Esophagus muscularis mucosa (tissue), 3 donors: ENCODE results near the gene AOX1.

Experiments used
- POLR2A ChIP-seq: fragments of 450-650 bp; IDR thresholded peaks from one replicate; pipeline ENCODE4 v1.6.1; 2017; ENCODE audit warnings: antibody characterized with exemption, moderate library complexity, mild to moderate bottlenecking, low read depth
- TF ChIP-seq, protein P1 (sequence below), 3 experiments: fragments of 200-600 bp in 2 of 3; fragments of 450-650 bp in 1 of 3; sonication (generic) in 2 of 3; IDR thresholded peaks; one replicate each; pipeline ENCODE4 v1.5.1; 2017 to 2019; ENCODE audit warnings: antibody characterized with exemption in 3 of 3, mild to moderate bottlenecking in 2 of 3, moderate library complexity in 1 of 3

DNA sequence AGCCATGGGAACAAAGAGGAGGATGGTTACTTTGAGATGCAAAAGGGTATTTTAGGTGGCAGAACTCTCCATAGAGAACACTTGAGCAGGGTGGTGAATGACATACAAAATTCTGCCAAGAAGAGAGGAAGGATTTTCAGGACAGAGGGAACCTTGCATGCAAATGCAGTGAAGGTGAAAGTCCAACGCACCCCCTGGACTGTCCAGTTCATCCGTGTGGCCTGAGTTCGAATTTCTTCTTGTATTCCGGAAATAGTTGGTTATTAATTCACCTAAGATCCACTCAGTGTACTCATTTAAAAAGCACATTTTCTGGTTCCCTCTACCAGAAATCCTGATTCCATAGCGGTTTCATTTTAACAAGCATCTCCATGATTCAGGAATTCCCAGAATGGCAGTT is 5.5 kb downstream of the AOX1 start:
- TF ChIP-seq, protein P1, sequence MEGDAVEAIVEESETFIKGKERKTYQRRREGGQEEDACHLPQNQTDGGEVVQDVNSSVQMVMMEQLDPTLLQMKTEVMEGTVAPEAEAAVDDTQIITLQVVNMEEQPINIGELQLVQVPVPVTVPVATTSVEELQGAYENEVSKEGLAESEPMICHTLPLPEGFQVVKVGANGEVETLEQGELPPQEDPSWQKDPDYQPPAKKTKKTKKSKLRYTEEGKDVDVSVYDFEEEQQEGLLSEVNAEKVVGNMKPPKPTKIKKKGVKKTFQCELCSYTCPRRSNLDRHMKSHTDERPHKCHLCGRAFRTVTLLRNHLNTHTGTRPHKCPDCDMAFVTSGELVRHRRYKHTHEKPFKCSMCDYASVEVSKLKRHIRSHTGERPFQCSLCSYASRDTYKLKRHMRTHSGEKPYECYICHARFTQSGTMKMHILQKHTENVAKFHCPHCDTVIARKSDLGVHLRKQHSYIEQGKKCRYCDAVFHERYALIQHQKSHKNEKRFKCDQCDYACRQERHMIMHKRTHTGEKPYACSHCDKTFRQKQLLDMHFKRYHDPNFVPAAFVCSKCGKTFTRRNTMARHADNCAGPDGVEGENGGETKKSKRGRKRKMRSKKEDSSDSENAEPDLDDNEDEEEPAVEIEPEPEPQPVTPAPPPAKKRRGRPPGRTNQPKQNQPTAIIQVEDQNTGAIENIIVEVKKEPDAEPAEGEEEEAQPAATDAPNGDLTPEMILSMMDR (IDR thresholded peaks at IDR 0.05) = no peak
- no peak for TF ChIP-seq POLR2A
